Right renal cortex interstitium (tissue), 3 donors: ENCODE measurements around the gene LHX3. TPM values are rescaled to one million over a fixed set of nuclear protein-coding genes. Genes with fewer than 3 reads are reported as not detected.

Experiments
- DNase-seq, 3 donors: peaks; one replicate each; pipeline ENCODE4 v3.0.0-alpha.2; 2013; ENCODE audit warnings: low read depth in 3 of 3, low spot score in 2 of 3
- polyA plus RNA-seq, 3 donors: library from polyadenylated mRNA; unstranded; fragments of 120-200 nt; gene quantifications; one replicate each; pipeline ENCODE4 v1.2.1, GENCODE V29; 2013; ENCODE audit not compliant: insufficient read length in 3 of 3

The LHX3 gene
- polyA plus RNA-seq, 3 donors = not detected

DNA sequence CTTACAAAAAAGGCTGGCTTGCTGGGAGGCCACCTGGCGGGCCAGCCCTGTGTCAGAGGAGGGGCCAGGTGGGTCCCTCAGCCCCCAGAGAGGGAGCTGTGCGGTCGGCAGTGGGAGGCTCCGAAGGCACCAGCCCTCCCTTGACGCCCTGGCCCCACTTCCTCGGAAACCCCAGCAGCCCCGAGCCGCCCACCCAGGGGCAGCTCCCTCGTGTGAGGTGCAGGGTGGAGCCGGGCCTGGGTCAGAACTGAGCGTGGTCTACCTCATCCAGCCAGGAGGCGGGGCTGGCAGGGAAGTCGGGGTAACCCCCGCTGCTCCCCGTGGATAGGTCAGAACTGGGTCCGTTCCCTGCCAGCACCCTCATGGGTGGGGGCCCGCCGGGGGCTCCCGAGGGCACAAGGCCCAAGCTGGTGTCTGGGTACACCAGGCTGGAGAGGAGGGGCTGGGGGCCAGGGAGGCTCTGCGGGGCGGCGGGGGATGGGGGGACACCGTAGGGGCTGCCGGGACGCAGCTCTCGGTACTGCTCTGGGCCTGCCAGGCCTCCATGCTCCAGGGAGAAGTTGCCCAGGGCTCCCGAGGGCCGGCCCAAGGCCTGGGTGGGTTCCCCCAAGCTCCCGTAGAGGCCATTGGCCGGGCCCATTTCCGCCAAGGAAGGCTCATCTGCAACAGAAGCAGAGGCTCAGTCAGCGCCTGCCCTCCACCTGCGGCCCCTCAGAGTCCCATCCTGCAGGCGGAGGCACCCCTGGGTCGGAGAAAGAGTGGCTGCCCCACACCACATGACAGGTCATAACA, 7.6 kb downstream of the LHX3 start:
- DNase-seq = no peak

DNA sequence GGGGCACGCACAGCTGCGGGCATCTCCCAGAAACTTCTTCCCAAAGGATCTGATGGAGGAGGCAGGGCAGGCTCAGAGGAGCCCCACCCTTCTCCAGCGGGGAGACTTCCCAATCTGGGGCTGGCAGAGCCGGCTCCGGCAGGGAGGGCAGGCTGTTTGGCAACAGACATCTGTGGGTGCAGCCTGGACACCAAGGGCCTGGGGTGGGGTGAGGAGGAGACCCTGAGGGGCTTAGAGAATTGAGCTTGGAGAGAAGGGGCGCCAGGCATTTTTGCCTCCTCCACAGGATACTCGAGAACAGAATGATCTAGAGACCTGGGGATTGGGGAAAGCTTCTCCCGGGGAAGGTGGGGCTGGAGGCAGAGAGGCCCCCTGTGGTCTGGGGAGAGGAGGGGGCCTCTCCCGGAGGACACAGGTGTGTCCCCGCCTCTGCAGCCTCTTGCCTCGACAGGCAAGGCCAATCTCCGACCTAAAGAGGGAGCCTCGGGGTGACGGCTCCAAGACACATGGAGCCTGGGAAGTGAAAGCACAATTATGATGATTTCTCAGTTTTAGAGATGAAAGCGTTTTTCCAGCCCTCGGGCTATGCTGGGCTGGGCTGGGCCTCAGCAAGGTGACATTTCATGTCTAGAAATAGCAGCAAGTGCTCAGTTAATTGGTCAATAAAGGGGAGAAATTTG, 8.4 kb downstream of the LHX3 start:
- DNase-seq = no peak

DNA sequence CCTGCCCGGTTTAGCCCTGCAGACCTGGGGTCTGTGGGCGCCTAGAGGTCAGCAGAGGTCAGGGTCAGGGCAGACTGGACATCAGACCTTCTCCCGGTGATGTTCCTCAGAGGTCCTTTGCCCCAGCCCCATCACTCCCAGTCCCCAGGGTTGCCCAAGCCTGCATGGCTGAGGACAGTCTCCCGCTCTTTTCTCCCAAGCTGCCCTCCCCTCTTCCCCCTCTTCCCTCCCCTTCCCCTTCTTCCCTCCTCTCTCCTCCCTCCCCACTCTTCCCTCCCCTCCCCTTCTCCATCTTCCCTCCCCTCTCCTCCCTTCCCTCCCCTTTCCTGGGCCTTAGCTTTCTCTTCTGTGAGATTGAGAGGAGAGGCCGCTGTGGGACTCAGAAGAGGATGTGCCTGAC, 10.4 kb downstream of the LHX3 start:
- no peak for DNase-seq

DNA sequence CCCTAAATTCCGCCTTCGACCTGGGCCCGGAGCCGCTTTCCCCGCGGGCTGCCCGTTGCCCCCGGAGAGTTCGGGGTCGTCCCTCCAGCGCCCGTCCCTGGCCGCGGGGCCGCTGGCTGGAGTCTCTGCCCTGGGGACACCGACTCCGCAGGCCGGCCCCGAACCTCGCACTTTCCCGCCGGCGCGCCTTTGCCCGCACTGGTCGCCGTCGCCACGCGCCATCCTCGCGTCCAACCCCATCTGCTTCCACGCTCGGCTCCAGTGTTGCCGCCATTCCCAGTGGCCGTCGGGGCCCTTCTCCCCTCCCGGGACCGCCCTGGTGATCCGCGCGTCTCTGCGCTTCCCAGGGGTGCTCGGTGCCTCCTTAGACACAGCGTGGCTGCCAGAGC, 11.0 kb downstream of the LHX3 start:
- DNase-seq = no peak

DNA sequence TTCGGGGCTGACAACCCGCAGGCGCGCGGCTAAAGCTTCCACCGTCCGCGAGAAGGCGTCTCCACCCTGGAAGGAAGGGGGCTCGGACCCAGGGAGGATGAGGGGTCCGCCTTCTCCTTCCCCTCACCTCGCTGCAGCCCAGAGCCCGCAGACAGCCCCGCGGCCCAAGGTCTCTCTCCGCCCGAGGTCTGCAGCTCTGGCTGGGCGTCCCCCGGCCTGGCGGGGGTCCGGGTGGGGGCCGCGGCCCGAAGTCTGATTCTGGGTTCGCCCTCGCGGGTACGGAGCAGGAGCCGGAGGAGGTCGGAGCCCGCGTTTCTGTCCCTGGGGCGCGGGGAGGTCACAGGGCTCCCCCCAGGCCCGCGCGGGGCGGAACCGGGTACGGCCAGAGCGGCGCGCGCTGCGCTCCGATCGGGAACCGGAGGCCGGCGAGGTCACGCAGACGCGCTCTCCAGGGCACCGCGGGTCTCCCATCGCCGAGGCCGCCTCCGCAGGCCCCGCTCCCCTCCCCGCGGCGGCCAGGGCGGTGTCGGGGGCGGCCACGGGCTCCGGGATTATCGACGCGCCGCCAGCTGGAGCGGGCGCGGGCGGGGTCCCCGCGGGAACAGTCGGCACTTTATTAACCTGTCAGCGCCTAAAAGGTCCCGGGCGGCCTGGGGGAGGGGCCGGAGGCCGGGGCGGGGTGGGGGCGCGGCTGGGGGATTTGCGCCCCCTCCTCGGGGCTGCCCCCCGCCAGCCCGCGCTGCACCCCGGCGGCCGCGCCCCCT, 11.6 kb downstream of the LHX3 start:
- DNase-seq = no peak

DNA sequence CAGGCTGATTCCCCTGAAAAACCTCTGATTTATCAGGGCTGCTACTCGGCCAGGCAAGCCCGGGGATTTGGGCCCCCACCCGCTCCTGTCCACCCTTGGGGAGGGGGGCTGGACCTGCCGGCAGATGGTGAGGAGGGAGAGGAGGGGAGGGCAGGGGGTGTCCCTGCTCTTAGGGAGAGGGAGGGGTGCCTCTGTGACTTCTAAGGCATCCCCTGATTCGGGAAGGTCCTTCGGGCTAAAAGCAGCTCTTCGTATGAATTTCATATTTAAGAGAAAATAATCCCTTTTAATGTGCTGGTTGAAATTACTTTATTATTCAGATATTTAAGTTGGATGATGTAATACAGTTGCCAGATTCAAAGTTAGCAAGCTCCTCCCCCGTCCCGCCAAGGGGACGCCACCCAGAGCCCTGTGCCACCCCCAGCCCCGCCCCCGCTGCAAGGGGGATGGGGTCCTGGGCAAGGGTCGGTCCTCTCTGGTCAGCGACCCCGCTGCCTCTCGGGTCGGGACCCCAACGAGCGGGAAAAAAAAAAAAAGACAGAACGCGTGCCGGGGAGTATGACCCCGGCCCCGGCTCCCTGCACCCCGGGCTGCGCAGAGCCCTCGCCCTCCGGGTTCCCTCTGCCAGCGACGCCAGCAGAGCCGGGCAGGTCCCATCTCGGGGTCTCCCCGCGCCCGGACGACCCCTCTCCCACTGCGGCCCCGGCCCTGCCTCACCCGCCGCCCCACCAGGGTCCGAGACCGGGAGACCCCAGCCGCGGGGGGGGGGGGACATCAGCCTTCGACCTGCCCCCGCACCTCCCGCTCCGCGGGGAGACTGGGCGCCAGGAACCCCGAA, 12.4 kb downstream of the LHX3 start:
- DNase-seq = no peak

DNA sequence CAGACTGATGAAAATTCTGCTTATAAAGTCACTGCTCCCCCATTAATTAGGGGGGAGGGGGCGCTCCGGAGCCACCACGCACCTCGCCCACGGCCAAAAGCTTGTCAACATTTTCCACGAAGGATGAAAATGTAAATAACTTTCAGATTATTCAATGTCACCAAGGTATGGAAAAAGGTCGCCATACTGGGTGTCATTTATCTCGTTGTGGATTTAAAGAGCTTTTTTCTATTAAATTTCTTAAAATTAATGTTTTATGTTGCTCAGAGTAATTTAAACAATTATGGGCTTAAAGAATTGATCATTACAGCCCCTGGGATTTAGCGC, 13.0 kb downstream of the LHX3 start:
- DNase-seq = no peak

DNA sequence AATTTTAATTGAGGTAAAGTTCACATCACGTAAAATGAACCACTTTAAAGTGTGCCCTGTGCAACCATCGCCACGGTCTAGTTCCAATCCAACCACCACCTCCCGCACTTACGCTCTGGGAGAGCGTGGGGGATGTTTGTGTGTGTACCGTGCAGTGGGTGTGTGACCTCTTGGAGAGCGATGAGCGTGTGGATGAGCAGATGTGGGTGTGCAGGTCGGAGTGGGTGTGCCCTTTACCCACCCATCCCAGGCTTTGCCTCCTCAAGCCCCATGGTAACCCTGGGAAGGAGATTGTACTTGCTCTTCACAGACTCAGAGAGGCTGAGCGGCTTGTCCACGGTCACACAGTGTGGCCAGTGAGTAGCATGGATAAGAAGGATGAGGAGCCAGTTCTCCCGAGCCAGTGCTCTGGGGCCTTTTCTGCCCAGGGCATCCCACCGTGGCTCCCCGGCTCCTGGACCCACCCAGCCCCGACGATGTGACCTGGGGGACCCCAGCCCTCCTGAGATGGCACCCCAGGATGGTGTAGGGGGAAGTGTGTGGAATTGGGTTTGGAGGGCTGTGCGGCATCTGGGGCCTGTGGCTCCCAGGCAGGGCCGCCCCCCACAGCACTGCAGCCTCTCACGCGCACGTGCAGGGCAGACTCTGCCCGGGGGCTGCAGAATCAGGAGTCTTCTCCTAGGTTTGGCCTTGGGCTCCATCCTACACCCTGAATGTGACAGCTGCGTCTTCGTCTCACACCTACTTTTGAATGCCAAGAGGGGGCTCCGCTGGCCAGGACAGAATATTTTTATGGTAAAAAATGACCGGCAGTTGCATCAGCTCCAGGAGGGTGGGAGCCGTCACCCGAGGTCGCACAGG, 13.6 kb downstream of the LHX3 start:
- no peak for DNase-seq

DNA sequence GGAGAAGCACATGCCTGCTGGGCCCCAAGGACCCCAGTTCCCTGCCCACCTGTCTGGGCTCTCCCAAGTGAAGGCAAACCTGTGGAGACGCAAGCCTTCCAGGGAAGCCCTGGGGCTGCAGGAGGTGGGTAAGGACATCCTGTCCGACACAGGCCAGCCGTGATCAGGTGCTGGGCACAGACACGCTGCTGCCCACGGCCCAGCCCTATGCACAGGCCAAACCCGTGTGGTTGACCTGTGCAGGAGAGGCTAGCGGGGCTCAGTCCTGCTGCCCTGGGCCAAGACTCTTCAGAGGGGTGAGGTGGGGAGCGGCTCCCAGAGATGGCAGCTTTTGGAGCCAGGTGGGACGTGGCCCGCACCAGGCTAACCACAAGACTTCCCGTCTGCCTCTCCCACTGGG, 14.3 kb downstream of the LHX3 start:
- DNase-seq = no peak

DNA sequence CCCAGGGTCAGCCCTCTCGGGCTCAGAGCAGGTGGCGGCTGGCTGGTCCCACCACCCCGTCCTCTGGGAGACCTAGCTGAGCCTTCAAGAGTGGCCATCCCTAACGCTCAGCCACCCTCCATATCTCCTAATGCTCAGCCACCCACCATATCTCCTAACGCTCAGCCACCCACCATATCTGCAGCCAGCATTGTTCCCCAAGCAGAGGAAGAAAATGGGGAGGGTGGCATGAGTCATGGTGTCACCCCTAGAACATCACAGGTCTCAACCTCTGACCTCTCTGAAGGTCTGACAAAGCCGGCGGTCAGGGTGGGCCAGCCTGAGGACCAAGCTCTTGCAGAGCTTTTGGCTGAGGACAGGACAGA, 14.7 kb downstream of the LHX3 start:
- DNase-seq = no peak

DNA sequence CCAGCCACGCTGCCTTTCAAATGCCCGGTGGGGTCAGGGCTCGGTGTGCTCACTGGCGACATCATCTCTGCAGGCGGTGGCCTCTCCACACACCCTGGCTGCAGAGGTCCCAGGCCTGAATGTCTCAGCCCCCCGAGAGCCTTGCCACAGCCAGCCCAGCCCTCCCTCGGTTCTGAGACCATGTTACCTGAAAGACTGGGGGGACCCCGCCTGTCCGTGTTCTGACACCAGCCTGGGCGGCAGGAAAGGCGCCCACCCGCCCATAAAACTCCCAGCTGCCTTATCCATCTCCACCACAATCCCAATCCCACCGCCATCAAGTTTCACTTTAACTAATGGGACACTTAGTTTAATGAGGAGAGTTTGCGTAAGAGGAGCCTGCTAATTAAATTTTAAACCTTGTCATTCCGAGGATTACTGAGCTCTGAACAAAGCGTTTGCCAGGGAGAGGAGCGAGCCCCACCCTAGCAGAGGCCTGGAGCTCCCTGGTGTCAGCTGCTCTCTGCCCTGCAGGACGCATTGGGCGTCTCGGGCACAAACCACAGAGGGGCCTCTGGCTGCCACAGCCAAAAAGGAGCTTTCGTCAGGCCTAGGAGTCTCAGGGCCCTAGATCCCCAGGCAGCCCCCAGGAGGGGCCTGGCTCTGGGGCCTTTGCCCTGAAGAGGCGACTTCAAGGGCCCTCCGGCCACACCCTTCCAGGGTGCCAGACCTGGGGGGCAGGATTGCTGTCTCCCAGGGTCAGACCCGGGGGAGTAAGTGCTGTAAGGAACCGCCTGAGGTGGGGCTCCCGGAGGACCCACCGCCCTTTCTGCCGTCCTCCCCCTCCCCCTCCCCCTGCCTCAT, 15.3 kb downstream of the LHX3 start:
- DNase-seq = no peak

DNA sequence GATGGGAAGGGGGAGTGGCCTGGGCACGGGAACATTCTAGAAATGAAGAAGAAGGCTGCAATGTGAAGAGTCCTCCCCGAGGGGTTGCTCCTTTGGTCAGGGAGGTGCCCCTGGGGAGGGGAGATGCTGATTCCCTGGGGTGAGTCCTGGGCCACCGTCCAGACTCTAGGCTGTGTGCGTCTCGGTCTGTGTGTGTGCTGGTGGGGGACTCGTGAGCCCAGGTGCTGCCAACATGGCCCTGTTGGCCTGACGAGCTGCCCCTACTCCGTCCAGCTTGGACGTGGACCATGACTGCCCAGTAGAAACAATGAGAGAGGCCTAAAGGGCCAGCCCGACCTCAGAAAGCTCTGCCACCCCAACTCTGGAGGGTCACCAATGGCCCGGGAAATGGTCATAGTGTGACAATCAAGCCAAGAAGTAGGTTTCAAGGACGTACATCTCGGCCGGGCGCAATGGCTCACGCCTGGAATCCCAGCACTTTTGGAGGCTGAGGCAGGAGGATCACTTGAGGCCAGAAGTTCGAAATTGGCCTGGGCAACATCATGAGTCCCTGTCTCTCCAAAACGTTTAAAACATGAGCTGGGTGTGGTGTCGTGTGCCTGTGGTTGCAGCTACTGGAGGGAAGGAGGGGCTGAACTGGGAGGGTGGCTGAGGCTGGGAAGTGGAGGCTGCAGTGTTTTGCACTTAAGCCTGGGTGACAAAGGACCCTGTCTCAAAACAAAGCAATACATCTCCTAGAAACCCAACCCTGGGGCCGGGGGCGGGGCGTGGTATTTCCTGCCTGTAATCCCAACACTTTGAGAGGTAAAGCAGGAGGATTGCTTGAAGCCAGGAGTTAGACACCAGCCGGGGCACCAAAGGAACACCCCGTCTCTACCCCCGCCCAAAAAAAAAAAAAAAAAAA, 17.0 kb downstream of the LHX3 start:
- DNase-seq = no peak

DNA sequence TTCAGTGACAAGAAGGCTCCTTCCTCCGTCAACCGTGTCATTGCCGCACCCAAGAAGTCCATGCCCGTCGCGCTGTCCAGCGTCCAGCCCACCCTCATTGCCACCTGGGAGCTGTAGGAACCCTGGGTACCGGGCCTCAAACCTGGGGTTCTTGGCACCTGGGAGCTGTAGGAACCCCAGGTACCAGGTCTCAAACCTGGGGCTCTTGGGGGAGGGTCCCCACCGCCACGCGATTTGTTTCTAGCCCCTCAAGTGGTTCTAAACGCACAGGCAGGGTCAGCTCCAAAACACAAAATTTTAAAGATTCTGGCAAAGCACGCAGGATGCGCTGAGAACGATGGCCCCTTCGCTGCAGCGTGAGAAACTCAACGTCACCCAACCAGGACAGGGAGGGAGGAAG, 17.7 kb downstream of the LHX3 start:
- no peak for DNase-seq

DNA sequence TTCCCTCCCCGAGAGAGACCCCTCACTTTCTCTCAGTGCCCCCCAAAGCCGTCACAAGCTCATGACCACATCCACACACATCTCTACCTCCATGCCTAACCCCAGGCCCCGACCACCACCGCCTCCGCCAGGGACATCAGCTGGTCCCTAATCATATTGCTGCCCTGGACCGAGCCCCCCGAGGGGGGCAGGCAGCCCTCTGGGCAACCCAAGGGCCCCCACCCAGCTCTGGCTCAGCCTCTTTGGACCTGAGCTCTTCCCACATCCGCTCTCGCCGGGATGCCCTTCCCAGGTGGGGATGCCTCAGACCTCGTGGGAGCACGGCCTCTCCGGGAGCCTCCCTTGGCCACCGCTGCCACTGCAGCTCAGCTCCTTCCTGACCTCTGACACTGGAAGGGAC, 18.5 kb downstream of the LHX3 start:
- DNase-seq = no peak

DNA sequence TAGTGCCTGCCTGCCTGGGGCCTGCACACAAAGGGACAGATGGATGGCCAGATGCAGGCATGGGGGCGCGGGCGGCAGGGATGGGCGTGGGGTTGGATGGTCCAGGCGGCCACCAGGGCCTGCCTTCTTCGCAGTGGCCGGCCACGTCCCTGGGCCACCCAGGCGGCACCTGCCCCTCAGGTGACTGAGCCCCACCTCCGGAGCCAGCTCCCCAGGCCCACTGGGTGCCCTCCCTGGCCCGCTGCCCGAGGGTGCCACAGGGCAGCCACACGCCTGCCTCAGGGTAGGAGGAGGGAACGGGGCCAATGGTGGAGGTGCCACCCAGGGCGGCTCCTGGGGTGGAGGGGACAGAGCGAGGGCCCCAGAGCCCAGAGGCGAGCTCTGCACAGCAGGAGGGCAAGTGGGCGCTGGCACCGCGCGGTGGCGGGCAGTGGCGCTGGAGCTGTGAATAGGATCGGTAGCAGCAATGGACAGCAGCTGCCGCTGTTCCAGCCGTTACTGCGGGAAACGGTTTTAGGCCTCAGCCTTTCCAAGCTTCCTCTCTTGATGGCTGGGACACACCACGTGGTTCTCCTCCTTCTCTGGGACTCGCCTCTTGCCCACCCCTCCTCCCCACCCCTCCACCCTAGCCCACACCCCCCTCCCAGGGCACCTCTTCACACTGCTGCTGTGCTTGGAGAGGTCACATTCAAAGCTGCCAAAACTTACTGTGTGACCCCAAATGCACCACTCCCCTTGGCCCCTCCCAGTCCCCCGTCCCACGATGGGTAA, 19.1 kb downstream of the LHX3 start:
- no peak for DNase-seq

DNA sequence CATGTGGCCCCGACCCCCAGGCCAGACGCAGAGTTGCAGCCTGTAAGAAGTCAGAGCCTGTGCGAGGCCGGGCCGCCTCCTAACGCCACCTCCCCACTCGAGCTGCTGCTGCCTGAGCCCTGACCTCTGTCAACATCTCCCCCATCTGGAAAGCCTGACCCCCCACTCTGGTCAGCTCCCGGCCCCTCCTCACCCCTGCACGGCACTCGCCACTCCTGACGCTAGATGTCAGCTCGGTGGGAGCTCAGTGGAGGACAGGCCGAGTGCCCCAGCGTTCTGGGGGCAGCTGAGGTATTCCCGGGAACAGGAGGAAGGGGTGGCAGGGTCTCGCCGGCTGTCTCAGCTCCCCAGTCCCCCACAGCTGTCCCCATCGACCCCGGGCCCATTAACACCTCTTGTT, 19.9 kb downstream of the LHX3 start:
- no peak for DNase-seq

DNA sequence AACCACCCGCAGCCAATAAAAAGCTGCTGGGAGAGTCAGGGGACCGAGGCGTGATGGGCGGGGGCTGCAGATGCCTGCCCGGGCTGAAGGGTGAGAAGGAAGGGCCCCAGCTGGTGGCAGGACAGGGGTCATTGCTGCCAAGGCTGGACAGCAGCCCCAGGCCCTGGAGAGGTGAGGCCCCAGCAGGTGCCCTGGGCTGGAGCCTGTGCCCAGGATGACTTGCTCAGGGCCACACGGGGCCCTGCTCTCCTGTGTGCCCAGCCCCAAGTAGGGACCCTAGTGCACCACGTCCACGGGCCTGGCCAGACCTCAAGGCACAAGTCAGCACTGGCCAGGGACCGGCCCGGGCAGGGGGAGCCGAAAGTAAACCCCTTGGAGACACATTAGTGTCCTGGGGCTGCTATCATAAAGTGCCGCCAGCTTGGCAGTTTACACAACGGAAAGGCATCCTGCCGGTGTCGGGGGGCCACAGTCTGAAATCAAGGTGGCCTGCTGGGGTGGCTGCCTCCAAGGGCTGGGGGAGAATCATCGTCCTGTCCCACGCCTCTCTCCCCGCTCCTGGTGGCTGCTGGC, 22.0 kb downstream of the LHX3 start:
- no peak for DNase-seq
